ENCODE data around the gene RHOJ.
A peak's percentile ranks its signal among the peaks of the same experiment; 100 is the strongest.
"Not testable (repeated sequence)": the region's sequence is repeated elsewhere in the genome, so short reads cannot be mapped to it uniquely, and the experiment has no call there.

RHOJ gene

DNA sequence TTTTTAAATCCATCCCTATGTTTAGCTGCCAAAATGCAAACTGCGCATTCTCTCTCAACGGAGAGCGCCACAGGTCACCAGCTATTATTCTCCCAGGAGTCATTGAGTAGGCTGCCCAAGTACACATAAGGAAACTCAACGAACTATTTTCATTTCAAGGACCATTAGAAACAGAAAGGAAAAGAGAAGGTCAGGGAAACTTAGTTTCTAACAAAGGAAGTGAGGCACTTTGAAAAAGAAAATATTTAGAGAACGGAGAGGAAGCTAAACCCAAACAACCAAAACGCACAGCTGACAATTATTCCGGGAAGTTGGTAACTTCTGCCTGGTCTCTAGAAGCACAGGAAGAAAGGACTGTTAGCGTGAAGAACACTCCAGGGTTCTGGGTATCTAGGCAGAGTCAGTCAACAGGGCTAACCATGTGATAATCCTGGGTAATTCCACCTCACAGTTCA is 91.0 kb downstream of the RHOJ start:
- Mint-ChIP-seq H3K4me1 (peaks cover 15% of the 10 kb centered on the region), H3K27ac (peak overlapping the region; percentile 3), H3K36me3 (no peaks in the 10 kb centered on the region), H3K9me3 (no peaks in the 10 kb centered on the region), H3K27me3 (peaks cover 25% of the 10 kb centered on the region), H3K4me3 (peak overlapping the region; percentile 21)
- no peak for ATAC-seq

DNA sequence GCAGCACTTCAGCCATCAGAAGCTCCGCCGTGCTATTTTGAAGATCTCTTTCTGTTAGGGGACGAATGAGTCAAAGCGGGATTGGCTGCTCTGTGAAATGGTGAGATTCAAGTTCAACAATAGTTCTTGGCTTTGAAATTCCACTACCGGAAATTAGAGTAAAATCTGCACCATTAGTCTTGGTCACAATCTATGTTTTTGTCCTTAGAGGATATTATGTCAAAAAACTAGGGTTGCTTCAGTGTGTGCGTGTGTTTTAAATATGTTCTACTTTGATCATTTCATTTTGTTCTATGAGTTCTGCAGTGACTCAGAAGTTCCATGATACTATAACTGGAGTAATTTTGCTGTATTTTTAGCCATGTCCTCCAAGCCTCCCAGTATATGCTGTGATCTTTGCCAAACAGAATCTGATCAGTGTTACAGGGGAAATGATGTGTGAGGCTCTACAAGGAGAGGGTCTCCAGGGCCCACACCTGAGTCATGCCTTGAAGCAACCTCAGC is 91.9 kb downstream of the RHOJ start:
- Mint-ChIP-seq H3K4me1 (peaks cover 15% of the 10 kb centered on the region), H3K36me3 (no peaks in the 10 kb centered on the region), H3K27me3 (peaks cover 18% of the 10 kb centered on the region), H3K27ac (no peak overlapping the region), H3K9me3 (no peaks in the 10 kb centered on the region), H3K4me3 (no peak overlapping the region)
- no peak for ATAC-seq

DNA sequence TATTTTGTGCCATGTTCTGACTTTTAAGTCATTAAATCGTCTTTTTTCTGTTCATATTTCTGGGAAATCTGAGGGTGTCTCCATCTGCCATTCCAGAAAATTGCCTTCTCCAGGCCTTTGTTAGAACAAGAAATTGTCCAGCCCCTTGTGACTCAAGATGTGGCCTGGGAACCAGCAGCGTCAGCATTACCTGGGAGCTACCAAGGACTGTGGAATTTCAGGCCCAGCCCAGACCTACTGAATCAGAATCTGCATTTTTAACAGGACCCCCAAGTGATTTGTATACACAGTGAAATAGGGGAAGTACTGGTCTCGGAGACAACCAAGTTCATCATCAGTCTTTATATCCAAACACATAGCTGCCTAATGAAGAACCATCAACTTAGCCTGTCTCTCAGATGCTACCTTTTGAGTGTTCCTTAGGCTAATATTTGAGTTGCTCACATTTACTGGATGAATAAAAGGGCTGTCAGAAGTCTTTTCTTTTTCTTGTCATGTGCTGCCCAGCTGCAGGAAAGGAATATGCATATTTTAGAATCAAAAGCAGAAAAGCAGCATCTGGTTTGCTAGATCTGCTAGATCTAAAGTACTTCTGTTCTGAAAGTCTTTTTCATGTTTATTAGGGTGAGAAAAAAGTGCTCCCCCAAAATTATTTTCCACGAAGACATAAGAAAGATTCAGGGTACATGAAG is 93.3 kb downstream of the RHOJ start:
- Mint-ChIP-seq H3K27ac (no peak overlapping the region), H3K4me1 (peaks cover 15% of the 10 kb centered on the region), H3K36me3 (no peaks in the 10 kb centered on the region), H3K9me3 (no peaks in the 10 kb centered on the region), H3K27me3 (peaks cover 4% of the 10 kb centered on the region), H3K4me3 (no peak overlapping the region)
- ATAC-seq, result no peak

DNA sequence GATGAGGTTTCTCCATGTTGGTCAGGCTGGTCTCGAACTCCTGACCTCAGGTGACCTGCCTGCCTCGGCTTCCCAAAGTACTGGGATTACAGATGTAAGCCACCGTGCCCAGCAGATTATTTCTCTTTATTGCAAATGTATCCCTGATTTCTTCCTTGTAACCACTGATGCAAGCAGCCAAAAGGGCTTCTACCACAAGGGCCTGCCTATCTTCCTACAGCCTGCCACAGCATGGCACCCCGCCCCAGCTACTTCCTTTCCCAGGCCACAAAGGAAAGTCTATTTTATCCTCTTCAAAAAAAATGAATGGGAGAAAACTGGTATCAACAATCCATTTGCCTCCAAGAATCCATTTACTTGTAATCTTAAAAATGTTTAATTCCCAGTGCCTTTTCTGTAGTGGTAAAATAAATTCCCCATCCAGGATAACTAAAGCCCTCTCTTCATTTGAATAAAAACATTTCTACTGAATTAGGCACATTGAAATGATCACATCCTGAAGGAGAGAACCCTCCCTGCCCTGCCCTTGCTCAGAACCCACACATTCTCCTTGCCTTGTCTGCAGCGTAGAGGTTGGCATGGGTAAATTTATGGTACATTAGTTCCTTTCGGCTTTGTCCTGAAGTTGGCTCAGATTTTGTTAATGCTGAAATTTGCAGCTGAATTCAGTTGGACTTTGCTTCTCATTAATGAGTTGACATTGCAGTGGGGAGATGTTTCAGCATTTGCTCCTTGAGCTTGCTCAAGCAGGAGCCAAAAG is 95.3 kb downstream of the RHOJ start:
- Mint-ChIP-seq H3K27me3 (no peaks in the 10 kb centered on the region), H3K4me3 (no peak overlapping the region), H3K36me3 (no peaks in the 10 kb centered on the region), H3K27ac (no peak overlapping the region), H3K9me3 (no peaks in the 10 kb centered on the region), H3K4me1 (peaks cover 15% of the 10 kb centered on the region)
- ATAC-seq, result no peak

DNA sequence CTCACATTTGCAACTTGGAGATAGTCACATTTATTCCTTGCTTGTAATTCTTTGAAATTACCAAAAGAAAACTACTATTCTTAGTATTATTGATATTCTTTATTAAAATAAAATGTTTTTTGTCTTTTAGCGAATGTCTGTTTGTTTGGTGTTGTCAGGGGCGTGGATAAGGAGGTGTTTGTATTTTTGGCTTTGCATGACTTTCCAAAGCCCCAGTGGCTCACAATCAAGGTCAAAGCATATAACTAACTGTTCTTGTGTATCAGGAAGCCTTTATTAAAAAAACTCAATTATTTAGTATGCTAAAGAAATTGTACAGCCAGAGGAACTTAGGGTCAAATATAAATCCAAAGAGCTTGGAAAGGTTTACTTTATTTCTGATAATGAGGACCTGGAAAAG is 96.6 kb downstream of the RHOJ start:
- Mint-ChIP-seq H3K4me3 (no peak overlapping the region), H3K27ac (no peak overlapping the region), H3K4me1 (peaks cover 6% of the 10 kb centered on the region), H3K9me3 (no peaks in the 10 kb centered on the region), H3K27me3 (no peaks in the 10 kb centered on the region), H3K36me3 (no peaks in the 10 kb centered on the region)
- no peak for ATAC-seq

DNA sequence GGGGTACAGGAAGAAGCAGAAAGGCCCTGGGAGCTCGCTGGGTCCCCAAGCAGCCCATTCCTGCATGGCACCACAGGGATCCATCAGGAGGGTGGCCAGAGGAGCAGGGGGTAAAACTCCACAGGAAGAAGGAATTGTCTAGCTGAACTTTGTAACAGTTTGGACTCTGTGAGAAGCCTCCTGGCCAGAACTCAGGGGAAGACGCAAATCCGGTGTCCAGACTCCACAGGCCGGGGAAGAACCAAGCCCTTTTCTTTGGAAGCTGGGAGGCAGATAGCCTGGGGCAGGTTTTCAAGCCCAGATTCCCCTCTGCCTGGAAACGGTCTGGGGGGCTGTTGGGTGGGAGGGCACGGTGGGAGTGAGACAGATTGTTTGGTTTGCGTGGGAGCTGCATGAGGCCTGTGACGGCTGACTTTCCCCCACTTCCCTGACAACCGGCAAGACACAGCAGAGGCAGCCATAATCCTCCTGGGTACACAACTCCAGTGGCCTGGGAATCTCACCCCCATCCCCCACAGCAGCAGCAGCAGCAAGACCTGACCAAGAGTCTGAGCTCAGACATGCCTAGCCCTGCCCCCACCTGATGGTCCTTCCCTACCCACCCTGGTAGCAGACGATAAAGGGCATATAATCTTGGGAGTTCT is 97.8 kb downstream of the RHOJ start:
- no peaks in the 10 kb centered on the region for H3K27me3 Mint-ChIP-seq
- no peak overlapping the region for H3K27ac Mint-ChIP-seq
- H3K9me3 Mint-ChIP-seq, result no peaks in the 10 kb centered on the region
- H3K4me3 Mint-ChIP-seq, result no peak overlapping the region
- no peaks in the 10 kb centered on the region for H3K36me3 Mint-ChIP-seq
- no peaks in the 10 kb centered on the region for H3K4me1 Mint-ChIP-seq
- ATAC-seq, result no peak

DNA sequence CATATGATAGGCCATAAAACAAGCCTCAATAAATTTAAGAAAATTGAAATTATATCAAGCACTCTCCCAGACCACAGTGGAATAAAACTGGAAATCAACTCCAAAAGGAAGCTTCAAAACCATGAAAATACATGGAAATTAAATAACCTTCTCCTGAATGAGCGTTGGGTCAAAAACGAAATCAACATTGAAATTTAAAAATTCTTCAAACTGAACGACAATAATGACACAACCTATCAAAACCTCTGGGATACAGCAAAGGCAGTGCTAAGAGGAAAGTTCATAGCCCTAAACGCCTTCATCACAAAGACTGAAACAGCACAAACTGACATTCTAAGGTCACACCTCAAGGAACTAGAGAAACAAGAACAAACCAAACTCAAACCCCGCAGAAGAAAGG is 100.2 kb downstream of the RHOJ start:
- not testable (repeated sequence) for H3K27ac Mint-ChIP-seq, H3K36me3 Mint-ChIP-seq, H3K9me3 Mint-ChIP-seq, H3K4me3 Mint-ChIP-seq, ATAC-seq, H3K27me3 Mint-ChIP-seq, H3K4me1 Mint-ChIP-seq

DNA sequence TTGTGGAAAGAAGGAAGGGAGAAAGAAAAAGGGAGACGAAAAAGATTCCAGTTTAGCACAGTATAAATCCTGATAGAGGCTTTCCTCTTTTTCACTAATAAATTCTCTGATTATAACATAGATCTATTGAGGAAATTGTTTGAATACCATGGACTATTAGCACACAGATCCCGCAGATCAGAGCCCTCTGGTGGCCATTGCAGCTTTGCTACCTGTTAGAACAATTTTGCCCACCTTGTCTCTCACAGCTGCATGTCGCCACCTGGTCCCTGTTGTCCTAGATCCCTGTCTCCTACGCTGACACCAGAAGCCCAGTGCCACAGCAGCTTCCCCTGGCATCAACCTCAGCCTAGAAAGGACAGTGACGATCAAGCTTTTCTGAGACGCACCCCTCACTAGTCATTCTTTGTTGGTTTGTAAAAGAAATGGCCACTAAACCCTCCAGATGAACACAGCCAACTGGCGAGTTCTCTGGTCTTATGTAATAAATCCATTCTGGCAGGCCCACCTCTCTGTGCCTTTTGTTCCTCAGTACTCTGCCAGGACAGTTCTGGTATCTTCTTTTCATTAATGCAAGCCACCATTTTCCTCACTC is 104.6 kb downstream of the RHOJ start:
- Mint-ChIP-seq H3K9me3 (no peaks in the 10 kb centered on the region), H3K27ac (no peak overlapping the region), H3K4me1 (no peaks in the 10 kb centered on the region), H3K36me3 (no peaks in the 10 kb centered on the region), H3K4me3 (no peak overlapping the region), H3K27me3 (peaks cover 29% of the 10 kb centered on the region)
- peak; percentile 59 for ATAC-seq

DNA sequence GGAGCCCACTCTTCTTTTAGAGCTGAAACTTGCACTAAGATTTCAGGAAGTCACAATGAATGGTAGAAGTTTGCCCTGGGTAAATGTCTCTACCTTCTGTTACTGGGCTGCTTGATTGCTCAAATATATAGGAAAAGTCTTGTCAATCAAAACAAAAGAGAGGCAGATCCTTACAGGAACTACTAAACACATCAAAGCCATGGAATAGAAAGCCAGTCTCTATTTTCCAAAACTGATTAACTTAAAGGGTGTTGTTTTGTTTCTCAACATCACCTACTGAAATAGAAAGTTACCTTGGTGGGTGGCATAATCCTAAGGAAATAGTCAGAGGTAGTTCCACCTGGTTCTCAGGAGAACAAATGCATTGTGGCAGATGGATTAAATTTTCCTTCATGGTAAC is 114.6 kb downstream of the RHOJ start, which contains the start of gene GPHB5:
GPHB5 (minus strand) TSS at position 101 of the 400 bp plus-strand sequence. CDS start 1,086 bp downstream, outside the sequence.
- no peaks in the 10 kb centered on the region for H3K4me1 Mint-ChIP-seq
- H3K36me3 Mint-ChIP-seq, result no peaks in the 10 kb centered on the region
- ATAC-seq, result no peak
- no peak within 1 kb of the TSS for H3K27ac Mint-ChIP-seq
- peaks cover 45% of the 10 kb centered on the region for H3K27me3 Mint-ChIP-seq
- H3K4me3 Mint-ChIP-seq, result no peak within 1 kb of the TSS
- no peaks in the 10 kb centered on the region for H3K9me3 Mint-ChIP-seq

DNA sequence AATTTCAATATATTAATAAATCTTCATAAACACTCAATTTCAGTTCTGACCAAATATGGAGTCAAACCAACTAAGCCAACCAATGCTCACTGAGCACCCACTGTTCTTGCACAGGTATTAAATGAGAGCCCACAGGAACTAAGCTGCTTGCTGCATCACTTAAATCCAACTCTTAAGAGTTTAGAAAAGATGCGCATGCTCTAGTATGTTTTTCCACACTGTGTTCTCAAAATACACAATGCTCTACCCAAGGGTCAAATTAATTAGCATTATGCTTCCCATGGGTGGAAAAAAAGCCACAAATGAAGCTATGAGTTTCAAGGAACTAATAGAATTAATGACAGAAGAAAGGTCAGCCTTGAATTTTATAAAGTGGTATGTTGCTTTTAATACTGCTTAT is 118.2 kb downstream of the RHOJ start:
- Mint-ChIP-seq H3K27me3 (peaks cover 23% of the 10 kb centered on the region), H3K4me3 (no peak overlapping the region), H3K4me1 (no peaks in the 10 kb centered on the region), H3K9me3 (no peaks in the 10 kb centered on the region), H3K27ac (no peak overlapping the region), H3K36me3 (no peaks in the 10 kb centered on the region)
- no peak for ATAC-seq

DNA sequence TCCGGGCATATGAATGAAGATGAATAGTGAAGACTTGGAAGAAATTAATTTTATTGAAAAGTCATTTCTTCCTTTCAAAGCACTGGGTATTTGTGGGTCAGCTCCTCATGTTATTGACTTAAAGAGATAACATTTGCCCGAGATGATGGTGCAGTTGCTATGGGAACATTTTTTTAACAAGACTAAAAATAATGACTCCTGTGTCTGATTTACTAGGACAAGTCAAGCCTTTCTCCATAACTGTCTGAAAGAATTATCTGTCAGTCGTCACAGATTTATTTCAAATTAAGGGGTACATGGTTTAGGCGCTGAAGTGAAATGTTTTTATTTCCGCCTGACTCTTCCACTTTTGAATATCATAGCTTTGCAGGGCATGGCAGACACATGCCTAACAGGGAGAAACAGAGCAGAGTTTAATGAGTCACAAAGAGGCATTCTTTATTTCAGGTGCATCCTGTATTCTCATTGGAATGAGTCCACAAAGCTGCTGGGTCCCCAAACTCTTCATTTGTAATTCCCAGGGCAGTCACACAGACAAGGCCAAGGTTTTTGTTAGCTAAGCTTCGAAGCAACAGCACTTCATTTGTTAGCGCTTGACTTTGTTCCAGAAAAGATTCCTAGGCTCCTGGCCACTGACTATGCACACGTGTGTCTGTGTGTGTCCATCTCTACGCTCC is 118.8 kb downstream of the RHOJ start:
- Mint-ChIP-seq H3K4me3 (no peak overlapping the region), H3K4me1 (no peaks in the 10 kb centered on the region), H3K36me3 (no peaks in the 10 kb centered on the region), H3K9me3 (no peaks in the 10 kb centered on the region), H3K27me3 (peaks cover 18% of the 10 kb centered on the region), H3K27ac (no peak overlapping the region)
- ATAC-seq, result no peak

DNA sequence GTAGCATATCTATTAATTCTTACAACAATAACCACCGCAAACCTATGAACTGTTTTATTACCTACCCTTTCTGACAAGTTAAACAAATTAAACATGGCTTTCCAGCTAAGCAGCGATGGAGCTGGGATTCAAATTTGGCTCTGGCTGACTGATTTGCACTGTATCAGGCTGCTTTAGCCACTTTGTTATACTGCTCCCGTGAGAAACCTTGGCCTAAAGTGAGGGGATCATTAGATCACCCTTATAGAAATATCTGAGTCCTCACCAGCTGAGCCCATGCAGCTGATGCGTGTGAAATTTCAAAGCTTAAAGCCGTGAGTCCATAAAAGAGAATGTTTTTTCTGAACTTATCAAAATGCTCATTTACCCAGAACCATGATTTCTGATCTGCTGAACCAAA is 122.6 kb downstream of the RHOJ start:
- H3K4me1 Mint-ChIP-seq, result no peaks in the 10 kb centered on the region
- H3K36me3 Mint-ChIP-seq, result no peaks in the 10 kb centered on the region
- no peak for ATAC-seq
- H3K4me3 Mint-ChIP-seq, result no peak overlapping the region
- peaks cover 13% of the 10 kb centered on the region for H3K27me3 Mint-ChIP-seq
- H3K9me3 Mint-ChIP-seq, result no peaks in the 10 kb centered on the region
- H3K27ac Mint-ChIP-seq, result no peak overlapping the region

DNA sequence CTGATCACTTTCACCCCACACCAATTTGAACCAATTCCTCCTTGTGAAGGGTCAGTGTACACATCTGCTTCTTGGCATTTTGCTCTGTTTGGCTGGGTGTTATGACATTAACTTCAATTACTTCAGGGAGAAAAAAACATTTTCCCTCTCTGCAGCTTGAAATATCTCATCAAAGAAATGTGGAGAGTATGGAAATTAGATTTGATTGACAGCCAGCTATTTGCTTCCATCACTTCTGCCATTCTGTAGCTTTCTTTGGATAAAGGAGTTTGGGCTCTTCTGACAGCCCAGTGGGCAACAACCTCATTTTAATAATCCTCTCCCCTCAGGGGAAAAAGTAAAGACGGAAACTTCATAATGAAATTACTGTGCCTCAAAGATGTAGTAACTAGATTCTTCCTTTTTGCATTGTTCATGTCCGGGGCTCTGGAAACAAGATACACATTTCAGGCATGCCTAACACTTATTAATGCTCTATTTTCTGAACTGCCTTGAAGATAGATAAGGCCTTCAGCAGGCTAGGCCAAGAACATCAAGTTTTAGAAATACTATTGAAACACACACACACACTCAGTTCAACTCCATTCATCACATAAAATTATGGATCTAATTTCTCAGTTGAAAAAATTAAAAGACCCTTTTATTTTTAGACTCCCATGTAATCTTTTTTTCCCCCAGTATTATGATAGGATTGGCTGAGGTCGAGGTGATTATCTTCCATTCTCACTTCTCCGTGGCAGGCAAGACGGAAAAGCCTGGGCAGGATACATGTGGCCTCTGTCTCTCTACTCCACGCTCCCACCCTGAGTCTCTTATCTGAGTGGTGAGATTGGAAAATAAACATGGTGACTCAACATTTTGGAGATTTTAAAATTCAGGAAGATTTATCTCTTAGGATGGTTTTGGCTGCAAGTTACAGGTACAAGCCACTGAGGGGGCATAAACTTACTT is 124.8 kb downstream of the RHOJ start:
- H3K27ac Mint-ChIP-seq, result no peak overlapping the region
- no peak overlapping the region for H3K4me3 Mint-ChIP-seq

DNA sequence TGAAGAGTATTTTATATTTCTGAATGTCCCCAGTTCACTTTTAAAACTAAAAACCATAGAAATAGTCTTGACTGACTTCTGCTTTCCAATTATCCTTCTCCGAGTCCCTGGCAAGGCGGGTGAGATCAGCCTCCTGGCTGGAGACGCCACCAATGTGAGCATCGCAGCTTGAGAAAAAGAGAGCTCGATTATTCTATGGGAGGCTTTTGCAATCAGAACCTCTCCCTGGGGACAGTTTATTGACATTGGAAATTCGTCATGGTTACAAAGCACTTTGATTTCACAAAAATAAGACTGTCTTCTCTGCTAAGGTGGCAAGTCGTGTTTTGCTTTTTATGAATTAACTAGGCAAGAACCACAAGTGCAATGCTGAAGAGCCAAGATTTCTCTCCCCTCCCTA is 138.1 kb downstream of the RHOJ start:
- peaks cover 6% of the 10 kb centered on the region for H3K9me3 Mint-ChIP-seq
- no peaks in the 10 kb centered on the region for H3K36me3 Mint-ChIP-seq
- peaks cover 44% of the 10 kb centered on the region for H3K27me3 Mint-ChIP-seq
- H3K4me1 Mint-ChIP-seq, result no peaks in the 10 kb centered on the region
- no peak overlapping the region for H3K27ac Mint-ChIP-seq
- no peak overlapping the region for H3K4me3 Mint-ChIP-seq
- no peak for ATAC-seq

More for the DNA sequence above, 124.8 kb downstream of the RHOJ start:
- Mint-ChIP-seq H3K9me3 (no peaks in the 10 kb centered on the region), H3K36me3 (no peaks in the 10 kb centered on the region), H3K4me1 (no peaks in the 10 kb centered on the region), H3K27me3 (peaks cover 30% of the 10 kb centered on the region)
- no peak for ATAC-seq
